SK-N-DZ (cell line): ENCODE measurements around the gene CYFIP2.
A peak's percentile ranks its signal among the peaks of the same experiment; 100 is the strongest.

ENCODE experiments used
- DNase-seq: peaks from one replicate; pipeline ENCODE4 v3.0.0-alpha.2; 2015; ENCODE audit warnings: low spot score

CYFIP2 gene

GRCh38 chr5:157286761-157287211, 20.9 kb downstream of the CYFIP2 start:
- peak; percentile 53 for DNase-seq

GRCh38 chr5:157288405-157289163, 22.7 kb downstream of the CYFIP2 start:
- DNase-seq = no peak

GRCh38 chr5:157289164-157289819, 23.4 kb downstream of the CYFIP2 start:
- DNase-seq = peak; percentile 53

GRCh38 chr5:157290156-157290980, 24.4 kb downstream of the CYFIP2 start:
- DNase-seq = no peak

GRCh38 chr5:157290981-157291711, 25.2 kb downstream of the CYFIP2 start:
- no peak for DNase-seq

- DNase-seq = no peak
Observed at GRCh38 chr5:157292599-157292998, 26.7 kb downstream of the CYFIP2 start.

GRCh38 chr5:157294407-157295091, 28.6 kb downstream of the CYFIP2 start:
- no peak for DNase-seq

GRCh38 chr5:157295247-157295646, 29.3 kb downstream of the CYFIP2 start:
- DNase-seq = no peak

- DNase-seq = no peak
Observed at GRCh38 chr5:157300564-157300963, 34.6 kb downstream of the CYFIP2 start.

GRCh38 chr5:157301066-157301465, 35.1 kb downstream of the CYFIP2 start:
- DNase-seq = no peak

GRCh38 chr5:157303023-157303422, 37.1 kb downstream of the CYFIP2 start:
- no peak for DNase-seq

GRCh38 chr5:157303667-157304327, 37.9 kb downstream of the CYFIP2 start:
- DNase-seq = no peak

- no peak for DNase-seq
Observed at GRCh38 chr5:157306081-157306480, 40.2 kb downstream of the CYFIP2 start.

GRCh38 chr5:157306692-157307471, 41.0 kb downstream of the CYFIP2 start:
- no peak for DNase-seq

GRCh38 chr5:157308836-157309465, 43.0 kb downstream of the CYFIP2 start:
- no peak for DNase-seq

GRCh38 chr5:157309796-157310195, 43.9 kb downstream of the CYFIP2 start:
- DNase-seq = no peak

- no peak for DNase-seq
Observed at GRCh38 chr5:157311595-157311994, 45.7 kb downstream of the CYFIP2 start.

GRCh38 chr5:157312492-157312891, 46.6 kb downstream of the CYFIP2 start:
- DNase-seq = peak; percentile 56

- DNase-seq = no peak
Observed at GRCh38 chr5:157322581-157322980, 56.7 kb downstream of the CYFIP2 start.
